Panc1 (cell line): Measurements from ENCODE around the gene SCAMP4. TPM values are rescaled to one million over a fixed set of nuclear protein-coding genes. Genes with fewer than 3 reads are reported as not detected.
"Not testable (repeated sequence)": the region's sequence is repeated elsewhere in the genome, so short reads cannot be mapped to it uniquely, and the experiment has no call there.

Experiments used
- ATAC-seq: fragments of 200-7000 bp; cut with Tn5 transposase; 2 replicates; pipeline ENCODE4 v1.9.1; 2020; ENCODE audit warnings: mild to moderate bottlenecking, moderate library complexity
- BruUV-seq: library from RNA; stranded (reverse); fragments of 400-500 nt; replicated peaks from 2 replicates; lab custom pipeline; 2021; lab: Mats Ljungman, UMichigan
- CTCF ChIA-PET: fragments of 300-600 bp; sonication (Branson Sonifier 250); formaldehyde crosslinking; loops from one replicate; lab custom pipeline; 2022; ENCODE audit warnings: antibody characterized with exemption; lab: Charles Lee
- POLR2A ChIA-PET: fragments of 300-600 bp; sonication (Branson Sonifier 250); formaldehyde crosslinking; loops from one replicate; lab custom pipeline; 2022; ENCODE audit warnings: antibody characterized with exemption; lab: Charles Lee
- DNase-seq: peaks from one replicate; pipeline ENCODE4 v3.0.0-alpha.2; 2010; ENCODE audit warnings: low read depth, low spot score
- H3K27ac ChIP-seq: 2 replicates; pipeline ENCODE4 v1.5.1; 2011; ENCODE audit warnings: mild to moderate bottlenecking, low read length, inconsistent platforms
- H3K27me3 ChIP-seq: fragments of 200-500 bp; sonication (Bioruptor generic); 2 replicates; pipeline ENCODE4 v1.6.0; 2014; ENCODE audit warnings: low read length, inconsistent platforms; ENCODE audit not compliant: control insufficient read depth, insufficient read depth
- H3K36me3 ChIP-seq: fragments of 200-500 bp; sonication (Bioruptor generic); 2 replicates; pipeline ENCODE4 v1.5.1; 2014; ENCODE audit warnings: inconsistent platforms, mild to moderate bottlenecking, low read length, moderate library complexity; ENCODE audit not compliant: control insufficient read depth, insufficient read depth
- H3K4me1 ChIP-seq: 2 replicates; pipeline ENCODE4 v1.5.1; 2011; ENCODE audit warnings: inconsistent platforms, mild to moderate bottlenecking, low read length, moderate library complexity; ENCODE audit not compliant: control insufficient read depth, insufficient read depth
- H3K4me3 ChIP-seq, 2 experiments: 2 replicates each; pipeline ENCODE4 v1.5.1; 2011 to 2012; ENCODE audit warnings: low read depth in 2 of 2, low read length in 2 of 2, mild to moderate bottlenecking in 2 of 2, inconsistent platforms in 1 of 2, moderate library complexity in 1 of 2
- H3K9me3 ChIP-seq: fragments of 200-500 bp; sonication (Bioruptor generic); 2 replicates; pipeline ENCODE4 v1.5.1; 2014; ENCODE audit warnings: low read depth, mild to moderate bottlenecking, inconsistent platforms, low read length, moderate library complexity; ENCODE audit not compliant: control insufficient read depth, insufficient read depth
- POLR2AphosphoS5 ChIP-seq: IDR thresholded peaks from 2 replicates; pipeline ENCODE4 v1.6.1; 2012; ENCODE audit warnings: mild to moderate bottlenecking, low read depth, low read length, moderate library complexity
- REST ChIP-seq, 2 experiments: IDR thresholded peaks; 2 replicates each; pipeline ENCODE4 v1.6.1; 2011 to 2012; ENCODE audit warnings: low read depth in 2 of 2, control low read depth in 1 of 2, low read length in 1 of 2, mild to moderate bottlenecking in 1 of 2, moderate library complexity in 1 of 2; ENCODE audit not compliant: insufficient read depth in 1 of 2
- SIN3A ChIP-seq: IDR thresholded peaks from 2 replicates; pipeline ENCODE4 v1.6.1; 2012; ENCODE audit warnings: low read depth, mild to moderate bottlenecking, low read length, moderate library complexity, borderline replicate concordance; ENCODE audit not compliant: insufficient read depth
- TCF7L2 ChIP-seq: IDR thresholded peaks from 2 replicates; pipeline ENCODE4 v1.6.1; 2011; ENCODE audit warnings: mild to moderate bottlenecking, low read depth, low read length, inconsistent platforms
- in situ Hi-C: cut with HindIII; loops from 2 replicates; pipeline ENCODE4 v1.10.0; 2016; ENCODE audit warnings: low sequenced_read_pairs, low pct_unique_long_range_greater_than_20kb
- intact Hi-C: fragments of 100-400 bp; cut with micrococcal nuclease; formaldehyde crosslinking; loops from one replicate; pipeline ENCODE4 v1.10.0; 2022; ENCODE audit not compliant: unreplicated experiment
- total RNA-seq: library from RNA; stranded (reverse); gene quantifications from one replicate; pipeline ENCODE4 v1.2.1, GENCODE V29; 2021; ENCODE audit not compliant: unreplicated experiment
- TF ChIP-seq, protein P1 (sequence below): fragments of 450-650 bp; IDR thresholded peaks from 2 replicates; pipeline ENCODE4 v1.5.1; 2017; ENCODE audit warnings: mild to moderate bottlenecking

The SCAMP4 gene
- total RNA-seq, 1 experiment from 2014 or later, result 98.4 TPM

DNA sequence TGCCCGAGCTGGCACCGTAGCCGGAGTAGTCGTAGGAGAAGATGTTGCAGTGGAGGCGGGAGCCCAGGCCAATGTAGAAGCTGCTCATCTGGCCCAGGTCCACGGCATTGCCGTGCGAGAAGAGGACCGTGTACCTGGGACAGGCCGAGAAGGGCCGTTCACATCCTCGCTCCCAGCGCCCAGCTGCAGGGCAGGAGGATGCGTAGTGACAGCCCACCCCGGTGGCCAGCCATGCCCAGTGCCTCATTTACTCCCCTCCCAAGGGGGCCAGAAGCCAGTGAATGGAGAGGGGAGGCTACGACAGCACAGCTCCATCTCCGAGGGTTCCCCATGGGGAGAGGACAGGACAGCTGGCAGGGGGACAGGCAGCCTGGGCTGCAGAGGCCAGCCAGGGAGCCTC is 25.2 kb upstream of the SCAMP4 start:
- BruUV-seq, POLR2A ChIA-PET, CTCF ChIA-PET, intact Hi-C loops, H3K27me3 ChIP-seq, H3K9me3 ChIP-seq, DNase-seq, H3K27ac ChIP-seq, H3K36me3 ChIP-seq, ATAC-seq, in situ Hi-C loops, H3K4me3 ChIP-seq: not testable (repeated sequence)
- H3K4me1 ChIP-seq, result peaks cover 26% of the 10 kb centered on the region

DNA sequence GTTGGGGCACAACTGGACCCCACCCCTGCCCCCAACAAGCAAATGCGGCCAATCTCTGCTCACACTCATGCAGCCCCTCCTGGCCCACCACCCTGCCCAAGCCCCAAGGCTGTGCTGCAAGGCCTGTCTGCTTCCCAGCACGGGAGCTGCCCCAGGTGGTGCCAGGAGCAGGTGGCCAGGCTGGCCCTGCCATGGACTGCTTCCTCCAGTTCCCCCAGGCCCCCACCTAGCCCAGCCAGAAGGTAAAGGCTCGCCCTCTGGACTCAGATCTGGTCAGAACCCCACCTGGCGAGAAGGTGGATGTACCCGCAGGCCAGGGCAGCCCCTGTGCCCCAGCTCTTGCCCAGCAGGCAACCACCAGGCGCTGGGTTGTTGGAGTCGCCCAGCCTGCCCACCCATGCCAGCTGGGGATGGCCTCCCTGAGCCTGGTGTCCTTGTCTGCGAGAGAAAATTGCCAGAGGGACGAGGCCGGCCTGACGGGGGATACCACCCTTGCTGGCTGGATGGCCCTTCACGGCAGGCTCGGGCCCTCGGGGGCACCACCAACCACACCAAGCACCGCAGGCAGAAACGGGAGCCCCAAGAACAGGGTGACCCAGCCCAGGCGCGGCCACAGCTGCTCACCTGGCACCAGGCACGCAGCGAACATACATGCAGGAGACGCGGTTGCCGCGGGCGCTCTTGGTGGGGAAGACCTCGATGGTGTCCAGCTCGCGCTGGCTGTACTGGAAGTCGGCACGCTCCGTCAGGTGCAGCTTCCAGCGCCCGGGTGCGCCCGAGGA is 24.4 kb upstream of the SCAMP4 start:
- H3K4me1 ChIP-seq, result peaks cover 26% of the 10 kb centered on the region
- ChIA-PET CTCF (no interaction called here), POLR2A (no interaction called here)
- H3K4me3 ChIP-seq, result no peak overlapping the region
- H3K27me3 ChIP-seq, result no peaks in the 10 kb centered on the region
- no peak overlapping the region for H3K27ac ChIP-seq
- H3K36me3 ChIP-seq, result peaks cover 4% of the 10 kb centered on the region; the same call in 1 of the 2 replicates
- ATAC-seq (no peak), DNase-seq (no peak)
- BruUV-seq, result no TSS peak
- TF ChIP-seq TCF7L2 (no peak), REST (IDR thresholded peaks at IDR 0.05; ENCODE audit: insufficient read depth in 1 of 2, low read depth in 2 of 2, low read length in 1 of 2) (no peak), SIN3A (no peak), POLR2AphosphoS5 (no peak)
- TF ChIP-seq, protein P1, sequence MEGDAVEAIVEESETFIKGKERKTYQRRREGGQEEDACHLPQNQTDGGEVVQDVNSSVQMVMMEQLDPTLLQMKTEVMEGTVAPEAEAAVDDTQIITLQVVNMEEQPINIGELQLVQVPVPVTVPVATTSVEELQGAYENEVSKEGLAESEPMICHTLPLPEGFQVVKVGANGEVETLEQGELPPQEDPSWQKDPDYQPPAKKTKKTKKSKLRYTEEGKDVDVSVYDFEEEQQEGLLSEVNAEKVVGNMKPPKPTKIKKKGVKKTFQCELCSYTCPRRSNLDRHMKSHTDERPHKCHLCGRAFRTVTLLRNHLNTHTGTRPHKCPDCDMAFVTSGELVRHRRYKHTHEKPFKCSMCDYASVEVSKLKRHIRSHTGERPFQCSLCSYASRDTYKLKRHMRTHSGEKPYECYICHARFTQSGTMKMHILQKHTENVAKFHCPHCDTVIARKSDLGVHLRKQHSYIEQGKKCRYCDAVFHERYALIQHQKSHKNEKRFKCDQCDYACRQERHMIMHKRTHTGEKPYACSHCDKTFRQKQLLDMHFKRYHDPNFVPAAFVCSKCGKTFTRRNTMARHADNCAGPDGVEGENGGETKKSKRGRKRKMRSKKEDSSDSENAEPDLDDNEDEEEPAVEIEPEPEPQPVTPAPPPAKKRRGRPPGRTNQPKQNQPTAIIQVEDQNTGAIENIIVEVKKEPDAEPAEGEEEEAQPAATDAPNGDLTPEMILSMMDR, result no peak
- in situ Hi-C loops (no loop called here), intact Hi-C loops (no loop called here)
- no peaks in the 10 kb centered on the region for H3K9me3 ChIP-seq

GRCh38 chr19:1881393-1882088 is 23.7 kb upstream of the SCAMP4 start:
- H3K4me3 ChIP-seq, intact Hi-C loops, H3K36me3 ChIP-seq, H3K27ac ChIP-seq, BruUV-seq, in situ Hi-C loops, POLR2A ChIA-PET, CTCF ChIA-PET, H3K9me3 ChIP-seq, DNase-seq, H3K27me3 ChIP-seq, ATAC-seq: not testable (repeated sequence)
- H3K4me1 ChIP-seq, result peaks cover 22% of the 10 kb centered on the region
